ENCODE data around the gene DOCK1. TPM values are rescaled to one million over a fixed set of nuclear protein-coding genes. Genes with fewer than 3 reads are reported as not detected.

DOCK1 gene
- total and polyA plus RNA-seq, 2 donors from 2014 or later: 15.8 to 81.7 TPM

GRCh38 chr10:127091354-127091753 is 186.1 kb downstream of the DOCK1 start:
- TF ChIP-seq CTCF (IDR thresholded peaks at IDR 0.05; ENCODE audit: borderline replicate concordance, extremely low read depth, insufficient read depth): no peak
- no peaks in the 10 kb centered on the region for H3K4me1 ChIP-seq (ENCODE audit: control insufficient read depth in 2 of 3, insufficient read depth in 2 of 3, low read depth in 1 of 3, low read length in 3 of 3)
- intact Hi-C loops (cut with DNase I): no loop called here
- no peak overlapping the region for H3K27ac ChIP-seq (ENCODE audit: low read depth in 2 of 2, low read length in 2 of 2)
- H3K27me3 ChIP-seq (ENCODE audit: control insufficient read depth, insufficient read depth, low read length): no peaks in the 10 kb centered on the region
- no peak for DNase-seq
- no peak overlapping the region for H3K9ac ChIP-seq (ENCODE audit: low read length in 3 of 3)
- no peak for FAIRE-seq
- H3K9me3 ChIP-seq (ENCODE audit: control insufficient read depth in 2 of 3, insufficient read depth in 1 of 3, low read length in 3 of 3): no peaks in the 10 kb centered on the region
- H3K4me3 ChIP-seq (ENCODE audit: low read length in 3 of 3): no peak overlapping the region
- H3K36me3 ChIP-seq (ENCODE audit: control insufficient read depth in 2 of 3, insufficient read depth in 3 of 3, low read length in 3 of 3): peaks cover 0 to 5% (median 0%) of the 10 kb centered on the region in 3 donors

- no peak overlapping the region for H3K27ac ChIP-seq (ENCODE audit: low read depth in 2 of 2, low read length in 2 of 2)
- no peak overlapping the region for H3K9ac ChIP-seq (ENCODE audit: low read length in 3 of 3)
- TF ChIP-seq CTCF (IDR thresholded peaks at IDR 0.05; ENCODE audit: borderline replicate concordance, extremely low read depth, insufficient read depth): no peak
- no peak overlapping the region for H3K4me3 ChIP-seq (ENCODE audit: low read length in 3 of 3)
- no peaks in the 10 kb centered on the region for H3K4me1 ChIP-seq (ENCODE audit: control insufficient read depth in 2 of 3, insufficient read depth in 2 of 3, low read depth in 1 of 3, low read length in 3 of 3)
- intact Hi-C loops (cut with DNase I): no loop called here
- FAIRE-seq: no peak
- no peaks in the 10 kb centered on the region for H3K27me3 ChIP-seq (ENCODE audit: control insufficient read depth, insufficient read depth, low read length)
- DNase-seq: no peak
- H3K9me3 ChIP-seq (ENCODE audit: control insufficient read depth in 2 of 3, insufficient read depth in 1 of 3, low read length in 3 of 3): no peaks in the 10 kb centered on the region
- peaks cover 0 to 5% (median 0%) of the 10 kb centered on the region in 3 donors for H3K36me3 ChIP-seq (ENCODE audit: control insufficient read depth in 2 of 3, insufficient read depth in 3 of 3, low read length in 3 of 3)
Observed at GRCh38 chr10:127092916-127093315, 187.7 kb downstream of the DOCK1 start.

GRCh38 chr10:127094984-127095383 is 189.8 kb downstream of the DOCK1 start:
- TF ChIP-seq CTCF (IDR thresholded peaks at IDR 0.05; ENCODE audit: borderline replicate concordance, extremely low read depth, insufficient read depth): no peak
- intact Hi-C loops (cut with DNase I): no loop called here

More at GRCh38 chr10:127094984-127095383, 189.8 kb downstream of the DOCK1 start:
- DNase-seq: no peak
- Histone ChIP-seq H3K4me1 (ENCODE audit: control insufficient read depth in 2 of 3, insufficient read depth in 2 of 3, low read depth in 1 of 3, low read length in 3 of 3) (no peaks in the 10 kb centered on the region), H3K9me3 (ENCODE audit: control insufficient read depth in 2 of 3, insufficient read depth in 1 of 3, low read length in 3 of 3) (no peaks in the 10 kb centered on the region), H3K27me3 (ENCODE audit: control insufficient read depth, insufficient read depth, low read length) (no peaks in the 10 kb centered on the region), H3K9ac (ENCODE audit: low read length in 3 of 3) (no peak overlapping the region), H3K36me3 (ENCODE audit: control insufficient read depth in 2 of 3, insufficient read depth in 3 of 3, low read length in 3 of 3) (peaks cover 0 to 5% (median 3%) of the 10 kb centered on the region in 3 donors), H3K27ac (ENCODE audit: low read depth in 2 of 2, low read length in 2 of 2) (no peak overlapping the region), H3K4me3 (ENCODE audit: low read length in 3 of 3) (no peak overlapping the region)
- FAIRE-seq: no peak
